Activated CD8-positive, alpha-beta memory T cell treated with anti-CD3 and anti-CD28 coated beads, Interleukin-2, amount 50 U/mL, for 1 hour (primary cell): ENCODE results near the gene TOMM6.
"Not testable (repeated sequence)": the region's sequence is repeated elsewhere in the genome, so short reads cannot be mapped to it uniquely, and the experiment has no call there.

Source experiments
- DNase-seq: peaks from one replicate; pipeline ENCODE4 v3.0.0-alpha.2; 2020; ENCODE audit errors: extremely low read depth

Gene TOMM6

DNA sequence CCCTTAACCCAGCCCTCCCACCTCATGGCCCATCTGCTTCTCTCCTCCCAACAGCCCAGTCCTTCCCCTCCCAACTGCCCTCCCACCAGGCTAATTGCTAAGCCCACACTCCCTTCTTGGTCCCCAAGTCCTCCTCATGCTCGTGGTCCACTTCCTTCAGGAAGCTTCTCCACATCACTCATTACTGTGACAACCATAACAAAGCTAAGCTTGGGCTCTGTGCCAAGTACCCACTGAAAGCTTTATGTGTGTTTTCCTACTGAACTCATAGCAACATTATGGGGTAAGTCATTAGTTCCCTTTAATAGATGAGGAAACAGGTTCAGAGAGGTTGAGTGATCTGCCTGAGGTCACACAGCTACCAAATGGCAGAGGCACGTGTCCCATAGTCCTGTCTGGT is 24.0 kb upstream of the TOMM6 start:
- no peak for DNase-seq

DNA sequence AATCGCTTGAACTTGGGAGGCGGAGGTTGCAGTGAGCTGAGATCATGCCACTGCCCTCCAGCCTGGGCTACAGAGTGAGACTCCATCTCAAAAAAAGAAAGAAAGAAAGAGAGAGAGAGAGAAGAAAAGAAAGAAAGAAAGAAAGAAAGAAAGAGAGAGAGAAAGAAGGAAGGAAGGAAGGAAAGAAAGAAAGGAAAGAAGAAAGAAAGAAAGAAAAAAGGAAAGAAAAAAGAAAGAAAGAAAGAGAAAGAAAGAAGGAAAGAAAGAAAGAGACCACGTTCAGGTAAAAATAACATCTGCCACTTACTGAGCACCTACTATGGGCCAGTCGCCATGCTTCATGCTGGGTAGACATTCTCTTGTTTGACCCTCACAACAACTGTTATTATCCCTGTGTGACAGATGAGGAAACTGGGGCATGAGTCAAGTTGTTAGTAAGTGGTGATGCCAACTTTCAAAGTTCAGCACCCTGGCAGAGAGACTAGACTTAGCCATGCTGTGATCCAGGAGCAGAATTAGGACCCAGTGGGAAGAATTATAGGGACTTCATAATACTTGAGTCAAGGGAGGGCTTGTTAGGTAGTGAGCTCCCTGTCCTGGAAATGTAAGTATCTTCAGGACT is 21.3 kb upstream of the TOMM6 start:
- DNase-seq = not testable (repeated sequence)

DNA sequence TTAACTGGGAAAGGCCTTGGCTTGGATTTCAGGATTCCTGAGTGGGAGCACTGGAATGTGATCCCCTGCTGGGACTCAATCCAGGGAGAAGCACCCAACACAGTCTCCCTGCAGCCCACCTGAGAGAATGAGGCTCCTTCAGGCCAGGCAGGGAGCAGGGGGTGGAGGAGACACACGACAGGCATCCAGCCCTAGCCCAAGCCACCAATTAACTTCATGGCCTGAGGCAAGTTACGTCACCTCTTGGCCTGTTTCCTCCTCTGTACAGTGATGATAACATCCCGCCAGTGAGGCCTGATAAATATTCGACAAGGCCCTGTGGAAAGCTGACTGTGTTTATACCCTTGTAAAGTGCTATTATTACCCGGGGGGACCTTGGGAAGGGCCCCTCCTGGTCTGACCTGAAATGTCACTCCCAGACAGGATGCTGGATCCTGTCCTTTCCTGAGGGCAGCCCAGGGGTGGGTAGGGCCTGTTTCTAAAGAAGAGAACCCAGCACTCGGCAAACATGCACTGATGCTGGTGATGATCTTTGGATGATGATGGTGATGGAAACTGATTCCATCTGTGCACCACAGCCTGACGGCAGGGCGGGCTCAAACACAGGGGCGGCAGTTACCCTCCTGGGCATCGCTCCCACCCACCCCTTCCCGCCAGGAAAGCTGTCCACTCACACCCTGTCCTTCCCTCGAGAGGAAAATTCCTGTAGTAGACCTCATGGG is 20.2 kb upstream of the TOMM6 start:
- DNase-seq = no peak

DNA sequence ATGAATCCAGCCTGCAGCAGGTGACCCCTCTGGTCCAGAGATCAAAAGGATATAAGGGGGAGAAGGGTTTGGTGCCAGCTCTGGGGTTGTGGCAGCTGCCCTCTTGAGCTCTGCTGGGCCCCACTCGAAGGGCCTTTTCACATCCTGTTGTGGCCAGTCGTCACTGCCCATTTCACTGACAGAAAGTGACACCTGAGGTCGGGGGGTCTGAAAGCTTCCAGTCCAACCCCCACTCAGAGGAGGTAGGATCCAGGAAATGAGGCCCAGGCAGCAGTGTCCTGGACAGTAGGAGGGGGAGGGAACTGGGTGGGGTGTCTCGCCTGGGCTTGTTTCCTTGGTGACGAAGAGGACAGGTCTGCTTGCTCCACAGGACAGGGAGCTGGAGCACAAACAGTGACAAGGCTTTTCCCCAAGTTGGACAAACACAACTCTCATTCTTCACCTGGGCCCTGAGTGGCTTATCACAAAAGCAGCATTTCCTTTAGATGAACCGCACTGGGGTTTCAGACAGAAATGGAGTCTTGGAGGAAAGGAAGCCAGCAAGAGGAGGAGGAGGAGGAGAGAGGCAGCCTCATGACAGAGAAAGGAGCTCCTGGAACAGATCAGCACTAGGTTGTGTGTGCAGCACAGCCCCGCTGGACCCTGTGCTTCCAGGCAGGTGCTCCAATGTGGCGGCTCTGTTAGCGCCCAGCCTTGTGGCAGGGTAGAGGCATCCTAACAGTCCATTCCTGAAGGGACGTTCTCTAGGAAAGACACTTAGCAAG is 18.8 kb upstream of the TOMM6 start:
- no peak for DNase-seq

DNA sequence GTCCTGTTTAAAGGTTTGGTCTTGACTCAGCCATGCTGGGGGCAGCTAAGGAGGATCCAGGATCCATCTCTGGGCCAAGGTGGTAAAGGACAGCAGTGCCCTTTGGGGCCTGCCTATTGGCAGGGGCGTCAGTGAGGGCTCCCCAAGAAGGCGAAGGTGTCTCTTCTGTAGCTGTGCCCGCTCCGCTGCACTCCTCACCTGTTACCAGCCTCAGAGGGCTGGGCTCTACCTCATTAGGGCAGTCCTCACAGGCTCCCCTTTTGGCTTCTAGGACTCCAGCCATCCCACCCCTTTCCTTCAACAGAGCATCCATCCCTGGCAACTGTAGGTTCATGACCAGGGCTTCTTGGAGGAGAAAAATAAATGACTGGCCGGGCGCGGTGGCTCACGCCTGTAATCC is 18.1 kb upstream of the TOMM6 start:
- no peak for DNase-seq

DNA sequence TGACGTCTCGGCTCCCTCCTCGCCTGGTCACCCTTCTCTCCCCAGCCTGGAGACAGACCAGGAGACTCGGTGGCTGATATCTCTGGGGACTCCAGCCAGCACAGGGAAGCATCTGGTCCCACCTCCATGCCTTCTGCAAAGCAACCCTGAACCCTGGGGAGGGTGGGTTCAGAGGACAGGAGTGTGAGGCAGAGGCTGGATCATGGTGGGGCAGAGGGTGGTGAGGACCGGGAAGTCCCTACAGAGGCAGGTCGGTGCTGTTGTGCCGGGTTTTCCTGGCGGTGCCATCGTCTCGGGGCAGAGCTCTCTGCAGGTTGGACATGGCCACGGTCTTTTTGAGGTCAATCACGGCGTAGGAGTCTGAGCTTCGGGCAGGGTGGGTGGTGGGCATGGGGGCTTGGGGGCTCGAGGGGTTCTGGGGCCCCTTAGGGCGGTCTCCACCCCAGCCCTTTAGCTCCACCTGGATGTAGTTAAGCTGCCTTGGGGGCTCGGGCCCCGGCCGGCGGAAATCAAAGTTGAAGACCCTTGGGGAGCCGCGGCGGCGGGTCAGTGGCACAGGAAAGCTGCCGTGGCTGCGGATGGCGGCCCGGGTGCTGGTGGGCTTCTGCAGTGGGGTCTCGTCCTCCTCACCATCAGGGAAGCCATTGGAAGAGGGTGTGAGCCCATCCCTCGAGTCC is 17.0 kb upstream of the TOMM6 start:
- DNase-seq = no peak

DNA sequence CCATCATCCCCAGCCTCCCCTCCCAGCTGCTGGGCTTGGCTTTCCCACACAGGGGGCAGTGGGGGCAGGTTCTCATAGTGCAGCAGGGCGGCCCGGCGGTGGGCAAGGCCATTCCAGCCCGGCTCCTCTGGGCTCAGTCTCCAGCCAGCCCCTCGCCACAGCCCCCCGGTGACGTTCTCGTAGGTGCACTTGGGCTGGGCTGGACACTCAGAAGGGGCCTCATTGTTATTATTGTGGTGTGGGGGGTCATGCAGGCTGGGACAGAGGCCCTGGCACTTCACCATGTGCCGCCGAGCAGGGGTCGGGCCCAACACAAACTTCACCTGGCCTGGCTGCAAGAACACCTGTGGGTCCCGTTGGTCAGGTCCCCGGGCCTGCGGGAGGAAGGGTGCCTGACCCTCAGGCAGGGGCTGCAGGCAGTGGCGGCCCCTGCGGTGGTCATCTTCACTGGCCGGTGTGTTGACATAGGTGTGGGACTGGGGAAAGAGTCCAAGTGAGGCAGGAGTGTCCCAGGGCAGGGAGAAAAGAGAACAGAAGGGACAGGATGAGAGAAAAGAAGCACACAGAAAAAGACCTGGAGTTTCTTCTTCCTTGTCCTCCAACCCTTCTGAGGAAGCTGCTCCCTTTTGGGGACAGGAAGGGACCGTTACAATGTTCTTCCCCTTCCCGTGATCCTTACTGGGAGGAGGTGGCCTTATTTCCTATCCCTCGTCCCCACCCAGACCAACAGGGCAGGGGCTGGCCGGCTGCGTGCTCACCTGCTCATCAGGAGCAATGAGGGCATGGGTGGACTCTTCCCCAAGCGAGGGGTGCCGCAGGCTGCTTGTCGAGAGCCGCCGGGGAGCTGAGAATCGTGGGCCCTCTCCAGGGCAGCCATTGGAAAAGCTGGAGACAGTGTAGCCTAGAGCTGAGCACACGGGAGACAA is 16.2 kb upstream of the TOMM6 start:
- DNase-seq = no peak

DNA sequence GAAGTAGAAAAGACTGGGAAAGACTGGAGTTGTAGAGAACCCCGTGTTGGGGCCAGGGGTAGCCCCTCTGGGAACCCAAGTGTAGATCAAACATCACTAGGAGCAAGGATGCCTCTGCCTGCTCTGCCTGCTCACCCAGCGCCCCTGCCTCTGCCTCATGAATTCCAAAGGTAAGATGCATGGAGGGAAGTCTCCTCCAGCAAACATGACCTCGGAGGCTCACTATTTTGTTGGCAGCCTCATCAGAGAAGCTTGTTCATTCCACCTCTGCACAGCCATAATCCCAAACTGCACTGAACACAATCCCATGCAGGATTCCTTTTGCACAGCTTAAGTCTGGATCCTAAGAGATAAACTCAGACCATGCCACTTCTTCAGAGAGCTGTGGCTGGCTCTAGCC is 12.7 kb upstream of the TOMM6 start:
- DNase-seq = no peak

DNA sequence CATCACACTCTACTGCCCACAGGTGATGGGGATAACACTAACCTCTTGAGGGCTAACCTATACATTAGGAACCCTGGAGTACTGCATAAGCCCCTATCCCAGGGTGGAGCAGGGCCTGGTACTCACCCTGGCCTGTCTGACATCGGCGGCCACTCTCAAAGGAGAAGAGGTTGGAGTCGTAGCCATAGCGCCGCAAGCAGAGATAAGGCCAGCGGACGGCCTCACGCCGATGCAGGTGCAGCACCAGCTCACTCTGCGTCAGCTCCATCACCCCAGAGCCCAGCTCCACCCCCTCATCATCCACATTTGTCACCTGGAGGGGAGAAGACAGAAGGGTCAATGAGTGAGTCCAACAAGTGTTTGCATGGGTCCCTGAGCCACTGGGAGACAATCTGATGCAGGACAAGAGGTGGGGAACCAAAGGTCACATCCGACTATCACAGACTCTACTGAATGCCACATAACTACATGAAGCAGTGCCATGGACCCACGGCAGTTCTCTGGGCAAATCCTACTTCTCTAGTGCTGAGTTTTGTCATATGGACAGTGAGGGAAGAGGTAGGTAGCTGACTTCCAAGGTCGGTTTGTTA is 12.1 kb upstream of the TOMM6 start:
- DNase-seq = no peak

DNA sequence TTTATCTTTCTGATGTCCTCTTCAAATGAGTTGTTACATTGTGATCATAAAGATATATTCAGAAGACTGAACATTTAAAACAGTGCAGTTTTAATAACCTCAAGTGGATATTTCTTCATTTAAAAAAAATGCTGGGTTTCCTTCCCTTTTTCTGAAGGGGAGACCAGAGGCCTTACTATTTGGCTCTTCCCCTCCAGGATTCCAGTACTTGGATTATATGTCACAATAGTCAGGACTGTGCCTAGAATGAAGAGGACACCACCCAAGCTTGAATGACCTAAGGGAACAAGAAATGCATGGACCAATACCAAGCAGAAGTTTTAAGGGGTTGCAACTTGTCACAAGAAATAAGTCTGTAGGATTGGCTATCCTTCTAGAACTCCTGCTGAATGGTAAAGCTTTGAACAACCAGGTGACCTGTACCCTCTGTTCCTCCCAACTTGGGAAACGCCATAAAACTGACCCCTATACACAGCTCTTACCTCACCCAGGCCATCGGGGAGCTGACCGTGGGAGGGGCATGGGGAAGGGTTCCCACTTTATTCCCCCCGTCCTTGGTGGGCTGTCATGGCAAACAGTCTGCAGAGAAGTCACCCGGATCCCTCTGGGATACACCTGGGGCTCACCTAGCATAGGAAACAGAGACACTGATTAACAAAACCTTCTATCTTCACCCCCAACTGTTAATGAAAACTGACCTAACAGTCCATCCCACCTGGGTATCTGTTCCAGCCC is 9.8 kb upstream of the TOMM6 start:
- no peak for DNase-seq

DNA sequence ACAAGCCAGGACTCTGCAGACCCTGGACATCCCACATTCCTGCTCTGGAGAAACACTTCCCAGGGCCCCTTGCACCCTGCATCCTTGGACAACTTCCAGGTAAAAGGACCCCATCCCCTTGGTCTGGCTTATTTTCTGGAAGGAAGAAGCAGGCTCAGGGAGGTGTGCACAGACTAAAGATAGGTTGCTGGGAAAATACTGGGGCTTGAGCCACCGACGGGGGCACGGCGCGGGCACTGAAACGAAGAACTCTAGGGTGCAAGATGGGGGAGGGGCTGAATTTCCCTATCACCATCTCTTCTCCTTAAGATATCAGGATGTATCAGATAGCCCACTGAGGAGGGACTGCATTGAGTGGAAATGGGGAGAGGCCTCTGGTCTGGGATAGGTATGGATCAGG is 8.6 kb upstream of the TOMM6 start:
- DNase-seq = no peak

DNA sequence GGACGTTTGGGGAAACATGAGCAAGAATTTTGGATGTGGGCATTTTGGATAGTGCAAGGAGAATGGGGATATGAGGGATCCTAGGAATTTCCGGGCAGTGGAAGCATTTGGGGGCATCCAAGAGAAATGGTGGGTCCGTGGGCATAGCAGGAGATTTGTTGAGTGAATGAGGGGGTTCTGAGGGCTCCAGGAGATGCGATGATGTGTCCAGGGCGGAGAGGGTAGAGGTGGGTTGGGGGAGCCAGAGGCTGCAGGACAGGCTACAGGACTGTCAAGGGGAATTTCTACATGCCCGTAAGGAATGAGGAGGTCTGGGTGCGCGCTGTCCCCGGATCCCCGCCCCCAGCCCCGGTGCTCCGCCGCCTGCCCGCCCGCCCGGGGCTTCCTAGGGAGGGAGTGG is 8.2 kb upstream of the TOMM6 start:
- DNase-seq = no peak

DNA sequence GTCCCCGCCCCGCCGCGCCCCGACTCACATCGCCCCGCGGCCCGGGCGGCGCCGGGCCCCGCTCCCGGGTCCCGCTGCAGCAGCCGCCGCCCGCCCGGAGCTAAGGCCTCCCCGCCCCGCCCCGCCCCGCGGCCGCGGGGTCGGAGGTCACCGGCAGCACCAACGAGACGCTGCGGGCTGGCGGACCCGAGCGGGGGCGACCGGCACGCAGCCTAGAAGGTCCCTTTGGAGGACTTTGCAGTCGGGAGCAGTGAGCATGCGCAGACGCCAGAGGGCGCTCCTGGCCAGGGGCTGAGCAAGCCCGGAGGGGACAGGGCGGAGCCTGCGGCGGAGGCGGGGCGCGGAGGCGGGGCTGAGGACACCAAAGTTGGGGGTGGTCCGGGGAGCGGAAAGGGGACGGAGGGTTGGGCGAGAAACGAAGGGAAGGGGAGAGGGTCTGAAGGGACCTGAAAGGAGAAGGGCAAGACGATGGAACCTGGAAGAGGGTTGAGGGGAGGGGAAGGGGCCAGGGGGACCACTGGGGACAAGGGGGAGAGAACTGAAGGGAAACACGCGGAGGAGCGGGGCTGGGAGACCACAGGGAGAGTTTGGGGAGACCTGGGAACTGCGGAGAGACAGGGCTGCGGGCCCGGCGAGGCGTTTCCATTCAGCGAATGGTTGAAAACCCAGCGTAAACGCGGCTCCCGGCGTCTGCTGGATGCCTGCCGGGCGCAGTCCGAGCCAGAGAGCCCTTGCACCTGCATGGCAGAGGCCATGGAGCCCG is 7.5 kb upstream of the TOMM6 start, which contains the start of gene FRS3:
Gene FRS3, minus strand, starts transcription at position 113 of the 763 bp plus-strand sequence. CDS start 2,913 bp downstream, outside the sequence.
- DNase-seq = peak; percentile 93

DNA sequence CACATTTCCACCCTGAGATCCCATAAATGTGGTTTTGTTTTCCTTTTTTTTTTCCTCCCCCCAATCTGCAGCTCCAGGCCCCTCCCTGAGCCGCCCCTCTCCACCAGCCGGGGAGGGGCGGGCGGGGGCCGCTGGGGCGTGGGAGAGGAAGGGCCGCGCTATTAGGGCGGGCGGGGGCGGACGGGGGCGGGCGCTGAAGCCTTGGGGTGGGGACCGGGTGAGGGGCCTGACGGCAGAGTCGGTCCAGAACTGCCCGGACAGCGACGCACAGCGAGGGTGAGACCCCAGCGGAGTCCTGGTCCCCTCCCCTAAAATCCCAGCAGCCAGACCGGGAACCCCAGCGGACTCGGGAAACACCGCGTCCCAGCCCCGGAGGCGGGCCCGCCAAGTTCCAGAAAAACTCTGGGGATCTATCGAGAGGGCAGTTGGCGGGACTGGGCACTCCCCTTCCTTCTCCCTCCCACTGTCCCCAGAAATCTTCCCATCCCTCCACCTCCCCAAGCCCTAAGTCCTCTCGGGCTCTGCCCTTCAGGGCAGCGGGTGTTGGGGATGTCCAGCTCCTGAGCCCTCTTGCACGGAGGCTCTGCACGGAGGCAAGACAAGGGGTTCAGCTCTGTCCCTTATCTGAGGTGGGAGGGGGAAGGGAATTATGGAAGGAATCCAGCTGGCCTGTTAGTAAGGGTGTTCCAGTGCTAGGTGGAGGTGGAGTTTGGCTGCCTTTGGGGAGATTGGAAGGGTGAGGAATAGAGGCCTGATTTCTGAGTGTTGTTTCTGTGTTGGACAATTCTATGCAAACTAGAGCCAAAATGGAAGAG is 6.7 kb upstream of the TOMM6 start, which contains the start of gene PRICKLE4:
Gene PRICKLE4, plus strand, starts transcription at position 232 of the 815 bp plus-strand sequence. CDS start 2,692 bp downstream, outside the sequence.
- no peak for DNase-seq

DNA sequence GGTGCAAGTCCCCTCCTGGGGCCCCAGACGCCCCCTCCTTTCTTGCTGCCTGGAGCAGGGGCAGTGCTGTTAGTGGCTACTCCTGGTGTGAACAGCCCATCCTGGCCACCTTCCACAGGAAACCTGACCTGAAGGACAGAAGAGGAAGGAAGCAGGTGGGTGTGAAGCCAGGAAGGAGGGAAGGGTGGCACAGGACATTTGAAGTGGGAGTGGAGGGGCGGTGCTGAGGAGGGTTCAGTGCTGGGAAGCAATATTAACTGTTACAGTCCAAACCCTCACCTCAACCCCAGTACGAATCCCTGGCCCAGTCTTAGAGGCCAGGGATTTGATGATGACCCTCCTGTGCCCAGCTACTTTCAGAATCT is 6.1 kb upstream of the TOMM6 start:
- DNase-seq = no peak

DNA sequence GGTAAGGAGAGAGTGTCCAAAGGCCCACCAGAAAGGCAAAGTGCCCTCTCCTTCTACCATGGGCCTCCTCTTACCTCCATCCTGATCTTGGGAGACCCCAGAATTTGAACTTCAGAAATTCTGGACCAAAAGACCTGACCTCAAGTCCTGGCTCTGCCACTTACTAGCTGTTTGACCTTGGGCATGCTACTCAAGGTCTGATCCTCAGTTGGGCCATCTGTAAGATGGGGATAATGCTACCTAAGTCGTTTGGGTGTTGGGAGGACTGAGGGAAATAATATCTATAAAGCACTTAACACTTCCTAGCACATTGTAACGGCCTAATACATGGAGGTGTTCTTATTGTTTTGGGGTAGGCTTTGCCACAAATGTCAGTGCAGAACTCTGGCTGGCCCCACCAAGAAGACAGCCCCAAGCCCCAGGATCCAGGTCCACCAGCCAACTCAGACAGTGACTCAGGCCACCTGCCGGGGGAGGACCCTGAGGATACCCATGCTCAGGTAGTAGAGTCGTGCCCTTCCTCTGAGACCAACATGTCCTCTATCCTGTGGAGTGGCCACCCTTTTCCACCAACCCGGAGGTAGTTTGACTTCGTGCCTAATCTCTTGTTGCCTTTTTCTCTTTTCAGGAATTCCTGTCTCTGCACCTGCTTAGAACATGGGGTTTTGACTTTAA is 4.3 kb upstream of the TOMM6 start:
- no peak for DNase-seq

DNA sequence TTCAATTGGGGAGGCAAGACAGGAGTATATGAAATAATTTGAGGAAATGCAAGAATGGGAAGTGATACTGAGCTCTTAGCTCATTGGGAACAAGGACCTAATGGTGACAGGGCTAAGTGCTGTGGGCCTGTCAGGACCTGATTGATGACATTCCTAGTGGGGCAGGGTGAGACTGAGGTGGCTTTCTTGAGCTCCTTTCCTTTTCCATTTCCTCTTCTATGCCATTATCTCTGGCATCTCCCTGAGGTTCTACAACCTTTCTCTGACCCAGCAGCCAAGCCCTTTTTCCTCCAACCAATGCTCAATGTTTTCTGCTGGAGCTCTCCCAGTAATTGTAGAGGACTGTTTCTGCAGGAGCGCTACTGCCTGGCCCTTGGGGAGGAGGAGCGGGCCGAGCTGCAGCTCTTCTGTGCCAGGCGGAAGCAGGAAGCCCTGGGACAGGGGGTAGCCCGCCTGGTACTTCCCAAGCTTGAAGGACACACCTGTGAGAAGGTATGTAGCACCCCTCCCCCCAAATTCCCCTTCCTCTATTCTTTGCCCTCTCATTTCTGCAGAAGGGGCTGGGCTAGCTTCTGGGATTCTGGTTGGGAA is 2.8 kb upstream of the TOMM6 start:
- no peak for DNase-seq
